ENCODE measurements around the gene YY1. TPM values are rescaled to one million over a fixed set of nuclear protein-coding genes. Genes with fewer than 3 reads are reported as not detected.
A peak's percentile ranks its signal among the peaks of the same experiment; 100 is the strongest.
"Not testable (repeated sequence)": the region's sequence is repeated elsewhere in the genome, so short reads cannot be mapped to it uniquely, and the experiment has no call there.

The YY1 gene
- total RNA-seq, 1 donor: 43.3 TPM

GRCh38 chr14:100278702-100279101 lies 39.8 kb downstream of the YY1 start:
- TF ChIP-seq, protein P1, sequence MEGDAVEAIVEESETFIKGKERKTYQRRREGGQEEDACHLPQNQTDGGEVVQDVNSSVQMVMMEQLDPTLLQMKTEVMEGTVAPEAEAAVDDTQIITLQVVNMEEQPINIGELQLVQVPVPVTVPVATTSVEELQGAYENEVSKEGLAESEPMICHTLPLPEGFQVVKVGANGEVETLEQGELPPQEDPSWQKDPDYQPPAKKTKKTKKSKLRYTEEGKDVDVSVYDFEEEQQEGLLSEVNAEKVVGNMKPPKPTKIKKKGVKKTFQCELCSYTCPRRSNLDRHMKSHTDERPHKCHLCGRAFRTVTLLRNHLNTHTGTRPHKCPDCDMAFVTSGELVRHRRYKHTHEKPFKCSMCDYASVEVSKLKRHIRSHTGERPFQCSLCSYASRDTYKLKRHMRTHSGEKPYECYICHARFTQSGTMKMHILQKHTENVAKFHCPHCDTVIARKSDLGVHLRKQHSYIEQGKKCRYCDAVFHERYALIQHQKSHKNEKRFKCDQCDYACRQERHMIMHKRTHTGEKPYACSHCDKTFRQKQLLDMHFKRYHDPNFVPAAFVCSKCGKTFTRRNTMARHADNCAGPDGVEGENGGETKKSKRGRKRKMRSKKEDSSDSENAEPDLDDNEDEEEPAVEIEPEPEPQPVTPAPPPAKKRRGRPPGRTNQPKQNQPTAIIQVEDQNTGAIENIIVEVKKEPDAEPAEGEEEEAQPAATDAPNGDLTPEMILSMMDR (IDR thresholded peaks at IDR 0.05; ENCODE audit: insufficient read depth, low read length): peak; percentile 41
- H3K4me3 ChIP-seq (ENCODE audit: low read depth, low read length): no peak overlapping the region
- peak; percentile 60 for DNase-seq (ENCODE audit: low read depth)

- TF ChIP-seq, protein P1 (IDR thresholded peaks at IDR 0.05; ENCODE audit: insufficient read depth, low read length): no peak
- DNase-seq (ENCODE audit: low read depth): no peak
- no peak overlapping the region for H3K4me3 ChIP-seq (ENCODE audit: low read depth, low read length)
Measured at GRCh38 chr14:100279133-100279532, 40.2 kb downstream of the YY1 start.

DNA sequence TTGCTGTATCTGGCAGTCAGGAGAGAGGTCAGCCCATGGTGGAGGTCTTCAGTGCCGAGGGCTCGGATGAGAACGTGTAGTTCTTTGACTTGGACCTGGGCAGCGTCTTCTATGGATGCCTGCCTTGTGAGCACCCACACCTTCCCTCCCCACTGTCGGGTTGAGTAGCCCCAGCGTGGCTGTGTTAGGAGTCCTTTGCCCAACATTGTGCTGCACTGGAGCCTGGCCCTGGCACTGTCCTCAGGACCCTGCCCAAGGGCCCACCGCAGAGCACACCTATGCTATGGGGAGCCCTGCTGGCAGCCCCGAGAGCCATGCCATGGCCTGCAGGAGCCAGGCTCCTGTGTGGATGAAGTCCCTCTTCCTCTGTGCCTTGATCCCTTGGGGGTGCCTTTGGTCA lies 40.6 kb downstream of the YY1 start:
- H3K4me3 ChIP-seq (ENCODE audit: low read depth, low read length): no peak overlapping the region
- DNase-seq (ENCODE audit: low read depth): no peak
- TF ChIP-seq, protein P1 (IDR thresholded peaks at IDR 0.05; ENCODE audit: insufficient read depth, low read length): no peak

DNA sequence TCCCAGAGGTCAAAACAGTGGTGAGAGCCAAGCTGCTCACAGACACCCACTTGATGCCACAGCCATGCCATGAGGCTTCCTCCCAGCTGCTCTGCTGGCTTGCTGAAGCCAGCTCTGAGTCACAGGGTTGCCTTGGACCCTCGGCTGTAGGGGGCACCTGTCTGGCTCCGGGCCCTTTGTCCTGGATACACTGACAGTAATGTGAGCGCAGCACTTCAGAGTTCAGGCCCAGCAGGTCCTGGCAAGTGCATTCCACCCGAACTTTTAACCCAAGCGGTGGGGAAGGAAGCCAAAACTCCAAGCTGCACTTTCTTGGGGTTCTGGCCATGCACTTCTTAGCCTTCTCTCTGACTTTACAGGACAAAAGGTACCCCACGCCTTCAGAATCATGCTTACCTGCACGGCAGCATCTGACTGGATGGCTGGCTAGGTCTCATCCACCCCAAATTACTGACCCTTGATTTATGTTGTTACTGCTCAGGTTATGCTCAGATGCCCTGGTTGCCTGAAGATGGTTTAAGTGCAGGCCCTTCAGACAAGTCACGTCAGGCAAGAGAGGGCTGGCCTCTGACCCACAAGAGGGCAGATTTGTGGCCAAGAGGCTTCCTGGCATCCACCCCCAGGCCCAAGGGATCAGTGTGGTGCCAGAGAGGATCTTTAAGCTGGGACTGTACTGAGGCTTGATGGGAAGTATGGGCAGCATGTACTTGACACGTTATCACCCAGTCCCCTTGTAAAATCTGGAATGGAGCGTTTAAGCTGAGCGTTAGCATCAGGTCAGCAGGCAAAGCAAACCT lies 42.5 kb downstream of the YY1 start:
- no peak for DNase-seq (ENCODE audit: low read depth)
- TF ChIP-seq, protein P1 (IDR thresholded peaks at IDR 0.05; ENCODE audit: insufficient read depth, low read length): no peak
- H3K4me3 ChIP-seq (ENCODE audit: low read depth, low read length): no peak overlapping the region

- no peak overlapping the region for H3K4me3 ChIP-seq (ENCODE audit: low read depth, low read length)
- TF ChIP-seq, protein P1 (IDR thresholded peaks at IDR 0.05; ENCODE audit: insufficient read depth, low read length): no peak
- no peak for DNase-seq (ENCODE audit: low read depth)
Measured at GRCh38 chr14:100282083-100282350, 43.1 kb downstream of the YY1 start.

DNA sequence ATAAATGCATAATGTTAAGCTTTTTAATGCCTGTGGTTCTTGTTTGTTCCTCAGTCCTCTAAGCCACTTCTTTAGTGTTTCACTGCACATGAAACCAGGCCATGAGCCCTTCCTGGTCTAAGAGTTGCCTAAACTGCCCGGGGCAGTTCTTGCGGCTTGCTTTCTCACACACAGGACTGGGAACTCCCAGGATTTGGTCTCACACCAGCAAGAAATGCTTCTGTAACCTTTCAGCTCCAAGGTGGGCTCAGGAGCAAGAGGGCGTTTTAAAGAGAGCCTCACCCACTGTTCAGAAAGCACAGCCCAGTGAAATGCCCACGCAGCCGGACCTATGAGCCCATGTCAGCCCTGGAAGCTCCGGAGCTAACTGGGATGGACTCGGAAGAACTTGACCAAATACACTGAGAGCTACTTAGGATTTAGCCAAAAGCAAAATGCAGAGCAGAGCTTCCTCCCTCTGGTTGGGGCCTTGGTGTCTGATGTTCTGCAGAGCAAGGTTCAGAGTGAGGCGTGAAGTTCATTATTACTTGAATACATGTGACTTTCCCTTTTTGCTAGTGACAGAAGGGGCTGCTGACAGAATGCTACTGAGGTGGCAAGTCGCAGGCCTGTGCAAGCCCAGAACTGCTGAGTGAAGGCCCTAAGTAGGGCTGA lies 43.9 kb downstream of the YY1 start:
- no peak for DNase-seq (ENCODE audit: low read depth)

DNA sequence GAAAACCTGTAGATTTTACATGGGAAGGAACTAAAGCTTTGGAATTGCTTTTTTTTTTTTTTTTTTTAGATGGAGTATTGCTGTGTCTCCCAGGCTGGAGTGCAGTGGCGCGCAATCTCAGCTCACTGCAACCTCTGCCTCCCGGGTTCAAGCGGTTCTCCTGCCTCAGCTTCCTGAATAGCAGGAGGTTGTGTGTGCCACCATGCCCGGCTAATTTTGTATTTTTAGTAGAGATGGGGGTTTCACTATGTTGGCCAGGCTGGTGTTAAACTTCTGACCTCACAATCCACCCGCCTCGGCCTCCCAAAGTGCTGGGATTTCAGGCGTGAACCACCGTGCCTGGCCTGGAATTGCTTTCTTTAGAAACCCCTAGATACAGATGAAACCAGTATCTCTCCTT lies 44.5 kb downstream of the YY1 start:
- DNase-seq (ENCODE audit: low read depth); H3K4me3 ChIP-seq (ENCODE audit: low read depth, low read length): not testable (repeated sequence)

More for the DNA sequence above, 43.9 kb downstream of the YY1 start:
- TF ChIP-seq, protein P1 (IDR thresholded peaks at IDR 0.05; ENCODE audit: insufficient read depth, low read length): no peak
- no peak overlapping the region for H3K4me3 ChIP-seq (ENCODE audit: low read depth, low read length)
